Testis (tissue), 3 donors: Measurements from ENCODE around the gene SPTBN4. TPM values are rescaled to one million over a fixed set of nuclear protein-coding genes. Genes with fewer than 3 reads are reported as not detected.

Experiments used
- DNase-seq: peaks from one replicate; pipeline ENCODE4 v3.0.0-alpha.2; 2019
- H3K27ac ChIP-seq, 2 donors: fragments of 200-600 bp; sonication (generic); one replicate each; pipeline ENCODE4 v1.5.1; 2019
- H3K27me3 ChIP-seq: fragments of 200-600 bp; sonication (generic); one replicate; pipeline ENCODE4 v1.5.1; 2019
- H3K36me3 ChIP-seq: fragments of 200-600 bp; sonication (generic); one replicate; pipeline ENCODE4 v1.5.1; 2017; ENCODE audit warnings: low read depth; ENCODE audit errors: missing control alignments
- H3K4me1 ChIP-seq: fragments of 200-600 bp; sonication (generic); one replicate; pipeline ENCODE4 v1.5.1; 2019
- H3K4me3 ChIP-seq, 2 donors: fragments of 200-600 bp; sonication (generic); one replicate each; pipeline ENCODE4 v1.5.1; 2017 to 2019
- H3K9me3 ChIP-seq: fragments of 200-600 bp; sonication (generic); one replicate; pipeline ENCODE4 v1.5.1; 2017
- CTCF ChIP-seq, 3 experiments: fragments of 450-650 bp in 2 of 3; fragments of 200-600 bp in 1 of 3; sonication (generic) in 1 of 3; IDR thresholded peaks; one replicate each; pipeline ENCODE4 v1.5.1; 2016 to 2019; ENCODE audit warnings: antibody characterized with exemption in 3 of 3, mild to moderate bottlenecking in 2 of 3, moderate library complexity in 1 of 3
- POLR2A ChIP-seq: fragments of 450-650 bp; IDR thresholded peaks from one replicate; pipeline ENCODE4 v1.6.1; 2017; ENCODE audit warnings: antibody characterized with exemption, mild to moderate bottlenecking, moderate library complexity
- WGBS, 2 donors: methylation state at CpG; one replicate each; pipeline ENCODE4 v1.1.5; 2018; 5-methylcytosine and 5-hydroxymethylcytosine counted together
- intact Hi-C: fragments of 100-400 bp; cut with DNase I; formaldehyde crosslinking; loops from one replicate; pipeline ENCODE4 v1.15.1; 2023; ENCODE audit warnings: low total_unique reads
- polyA plus RNA-seq: library from polyadenylated mRNA; stranded (reverse); fragments of 350-450 nt; fragmentation: Illumina TruSeq; extraction: RNeasy Lipid Tissue Mini Kit (QIAGEN cat#74804); gene quantifications from one replicate; pipeline ENCODE4 v1.2.3, GENCODE V29; 2014; ENCODE audit warnings: low read depth, low replicate concordance; ENCODE audit not compliant: insufficient read depth
- total RNA-seq, 2 donors: library from RNA; depleted of rRNA; stranded (reverse); fragments of >200 nt; gene quantifications; one replicate each; pipeline ENCODE4 v1.2.3, GENCODE V29; 2016

SPTBN4 gene
- total and polyA plus RNA-seq, 3 donors from 2014 or later = 7.2 to 27.9 (median 18.3) TPM

DNA sequence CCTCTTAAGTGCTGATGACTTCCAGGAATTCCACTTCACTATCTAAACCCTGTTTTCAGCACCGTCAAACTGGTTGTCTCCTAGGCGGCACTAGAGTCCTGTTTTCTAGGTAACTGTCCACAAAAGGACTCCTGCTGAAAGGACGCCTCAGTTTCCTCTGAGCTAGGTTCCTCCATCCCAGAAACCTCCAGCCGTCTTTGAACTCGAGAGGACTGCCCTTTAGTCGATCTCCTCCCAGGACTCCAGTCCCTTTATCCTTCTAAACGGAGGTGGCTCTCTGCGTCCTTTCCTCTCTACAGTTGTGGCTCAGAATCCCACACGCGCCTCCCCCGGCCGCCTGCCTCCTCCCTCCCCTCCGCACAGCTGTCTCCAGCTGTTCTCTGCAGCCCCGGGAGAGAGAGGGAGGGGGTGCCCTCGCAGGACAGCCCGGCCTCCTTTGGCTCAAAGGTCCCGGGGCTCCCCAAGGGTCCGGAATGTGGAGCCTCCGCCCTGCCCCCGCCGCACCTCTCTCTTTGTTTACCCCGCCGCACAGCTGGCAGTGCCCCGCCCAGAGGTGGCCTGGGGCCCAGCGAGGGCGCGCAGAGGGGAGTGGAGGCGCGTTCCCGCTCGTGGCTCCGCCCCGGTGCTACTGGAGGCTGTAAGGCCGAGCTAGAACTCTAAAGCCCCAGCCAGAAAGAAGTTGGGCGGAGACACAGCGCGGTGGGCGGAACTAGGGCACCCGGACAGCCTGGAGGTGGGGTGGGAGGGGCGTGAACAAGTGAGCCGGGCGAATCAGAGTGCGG lies 136.8 kb downstream of the SPTBN4 start:
- H3K27ac ChIP-seq = peak overlapping the region; percentile 78 to 82
- no peaks in the 10 kb centered on the region for H3K27me3 ChIP-seq
- H3K4me3 ChIP-seq = peak overlapping the region; percentile 31 to 66
- intact Hi-C loops = loop anchor here (5.0 kb wide), 1 partner anchor 34 kb away; no protein-coding TSS in a partner anchor
- H3K4me1 ChIP-seq = peaks cover 54% of the 10 kb centered on the region
- no peak for TF ChIP-seq CTCF (IDR thresholded peaks at IDR 0.05)
- TF ChIP-seq POLR2A = no peak
- no peaks in the 10 kb centered on the region for H3K9me3 ChIP-seq
- 1% methylated on average over 35 to 43 of the region's 43 CpGs for WGBS, 2 donors
- peak; percentile 97 for DNase-seq
- no peaks in the 10 kb centered on the region for H3K36me3 ChIP-seq

DNA sequence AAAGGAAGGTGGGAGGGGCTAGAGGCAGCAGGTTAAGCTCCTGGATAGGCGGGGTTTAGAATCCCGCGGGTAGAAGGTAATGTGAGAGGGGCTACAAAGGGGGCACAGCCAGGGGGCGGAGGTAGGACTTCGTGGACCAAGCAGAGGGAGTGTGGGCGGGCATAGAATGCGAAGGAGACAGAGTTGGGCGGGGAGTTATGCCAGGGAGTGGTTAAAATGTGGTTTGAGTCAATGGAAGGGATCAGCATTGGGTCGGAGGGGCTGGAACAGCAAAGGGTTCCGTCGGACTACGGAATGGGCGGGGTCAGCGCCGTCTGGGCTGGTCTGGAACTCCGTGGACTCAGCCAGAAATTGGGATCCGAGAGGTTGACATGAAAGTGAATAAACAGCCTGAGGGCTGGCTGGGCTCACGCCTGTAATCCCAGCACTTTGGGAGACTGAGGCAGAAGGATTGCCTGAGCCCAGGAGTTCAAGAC lies 137.4 kb downstream of the SPTBN4 start:
- WGBS, 2 donors = 8 to 11% methylated on average over 17 to 18 of the region's 18 CpGs
- no peaks in the 10 kb centered on the region for H3K27me3 ChIP-seq
- intact Hi-C loops = loop anchor here (5.0 kb wide), 1 partner anchor 33 kb away; no protein-coding TSS in a partner anchor

DNA sequence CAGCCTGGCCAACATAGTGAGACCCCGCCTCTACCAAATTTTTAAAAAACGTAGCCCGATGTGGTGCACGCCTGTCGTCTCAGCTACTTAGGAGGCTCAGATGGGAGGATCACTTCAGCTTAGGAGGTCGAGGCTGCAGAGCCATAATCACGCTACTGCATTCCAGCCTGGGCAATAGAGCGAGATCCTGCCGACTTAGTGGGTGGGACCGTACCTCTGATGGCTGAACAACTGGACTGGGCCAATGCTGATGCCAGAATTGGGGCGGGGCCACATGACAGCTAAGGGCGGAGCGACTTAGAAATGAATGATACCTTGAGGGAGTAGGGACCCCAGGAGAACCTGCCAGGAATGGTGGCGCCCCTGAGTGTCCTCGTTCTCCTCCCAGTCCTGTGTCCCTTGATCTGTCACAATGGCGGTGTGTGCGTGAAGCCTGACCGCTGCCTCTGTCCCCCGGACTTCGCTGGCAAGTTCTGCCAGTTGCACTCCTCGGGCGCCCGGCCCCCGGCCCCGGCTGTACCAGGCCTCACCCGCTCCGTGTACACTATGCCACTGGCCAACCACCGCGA lies 137.9 kb downstream of the SPTBN4 start:
- Histone ChIP-seq H3K4me3 (peak overlapping the region in 1 of 2 donors; percentile 43), H3K9me3 (no peaks in the 10 kb centered on the region), H3K27ac (peak overlapping the region in 1 of 2 donors; percentile 82), H3K36me3 (no peaks in the 10 kb centered on the region), H3K4me1 (peaks cover 52% of the 10 kb centered on the region), H3K27me3 (no peaks in the 10 kb centered on the region)
- intact Hi-C loops = loop anchor here (5.0 kb wide), 1 partner anchor 33 kb away; no protein-coding TSS in a partner anchor
- TF ChIP-seq CTCF (IDR thresholded peaks at IDR 0.05) = no peak
- no peak for TF ChIP-seq POLR2A
- 44 to 46% methylated on average over 21 to 29 of the region's 29 CpGs for WGBS, 2 donors
- no peak for DNase-seq

More for the DNA sequence above, 137.4 kb downstream of the SPTBN4 start:
- TF ChIP-seq CTCF (IDR thresholded peaks at IDR 0.05) = no peak
- TF ChIP-seq POLR2A = no peak
- no peaks in the 10 kb centered on the region for H3K36me3 ChIP-seq
- H3K4me3 ChIP-seq = peak overlapping the region; percentile 2 to 31
- no peaks in the 10 kb centered on the region for H3K9me3 ChIP-seq
- peak overlapping the region in 1 of 2 donors; percentile 82 for H3K27ac ChIP-seq
- peaks cover 54% of the 10 kb centered on the region for H3K4me1 ChIP-seq
- DNase-seq = no peak

- no peaks in the 10 kb centered on the region for H3K36me3 ChIP-seq
- no peaks in the 10 kb centered on the region for H3K27me3 ChIP-seq
- TF ChIP-seq POLR2A (no peak), CTCF (IDR thresholded peaks at IDR 0.05) (no peak)
- peak; percentile 61 for DNase-seq
- WGBS, 2 donors = 5 to 30% methylated on average over 35 to 69 of the region's 71 CpGs
- H3K4me3 ChIP-seq = peak overlapping the region in 1 of 2 donors; percentile 43
- intact Hi-C loops = no loop called here
- no peaks in the 10 kb centered on the region for H3K9me3 ChIP-seq
- peak overlapping the region; percentile 7 to 30 for H3K27ac ChIP-seq
- peaks cover 48% of the 10 kb centered on the region for H3K4me1 ChIP-seq
Observed at GRCh38 chr19:40605216-40605971, 138.6 kb downstream of the SPTBN4 start.
